ENCODE data around the gene PPP1R8.

The PPP1R8 gene

GRCh38 chr1:27872802-27873551, 42.4 kb downstream of the PPP1R8 start:
- peak; percentile 26 to 32 for DNase-seq

- DNase-seq = peak; percentile 65 to 74
These were observed 43.2 kb downstream of the PPP1R8 start for GRCh38 chr1:27873671-27874384.

GRCh38 chr1:27876341-27877114, 45.9 kb downstream of the PPP1R8 start:
- no peak for DNase-seq

- DNase-seq = no peak
These were observed 46.5 kb downstream of the PPP1R8 start for GRCh38 chr1:27877115-27877416.

GRCh38 chr1:27878039-27878438, 47.5 kb downstream of the PPP1R8 start:
- DNase-seq = no peak

- DNase-seq = no peak
These were observed 48.3 kb downstream of the PPP1R8 start for GRCh38 chr1:27878787-27879335.

- DNase-seq = no peak
These were observed 48.9 kb downstream of the PPP1R8 start for GRCh38 chr1:27879374-27880082.

GRCh38 chr1:27882543-27882903, 51.9 kb downstream of the PPP1R8 start:
- no peak for DNase-seq

- no peak for DNase-seq
These were observed 53.0 kb downstream of the PPP1R8 start for GRCh38 chr1:27883536-27883935.

GRCh38 chr1:27884006-27884954, 53.7 kb downstream of the PPP1R8 start:
- DNase-seq = no peak

- DNase-seq = peak; percentile 87 to 89
These were observed 54.5 kb downstream of the PPP1R8 start for GRCh38 chr1:27885114-27885528.

GRCh38 chr1:27885621-27886352, 55.2 kb downstream of the PPP1R8 start:
- peak; percentile 94 for DNase-seq

- no peak for DNase-seq
These were observed 55.7 kb downstream of the PPP1R8 start for GRCh38 chr1:27886353-27886679.

- no peak for DNase-seq
These were observed 56.2 kb downstream of the PPP1R8 start for GRCh38 chr1:27886744-27887143.

- peak; percentile 90 to 92 for DNase-seq
These were observed 56.8 kb downstream of the PPP1R8 start for GRCh38 chr1:27887215-27888021.

- no peak for DNase-seq
These were observed 58.9 kb downstream of the PPP1R8 start for GRCh38 chr1:27889506-27889905.

GRCh38 chr1:27891196-27891889, 60.8 kb downstream of the PPP1R8 start:
- peak in 1 of 2 experiments; percentile 19 for DNase-seq

GRCh38 chr1:27894521-27894920, 63.9 kb downstream of the PPP1R8 start:
- DNase-seq = no peak

Data from Kasumi-1 (cell line).